DOHH2 (cell line): ENCODE measurements around the gene B3GNT8.

Source experiments
- H3F3A ChIP-seq: fragments of 200-600 bp; sonication (generic), shearing (Covaris generic); 2 replicates; pipeline ENCODE4 v1.6.0; 2016; ENCODE audit warnings: antibody characterized with exemption, mild to moderate bottlenecking; ENCODE audit not compliant: control insufficient read depth, insufficient read depth
- H3K27ac ChIP-seq: fragments of 200-600 bp; sonication (generic); 2 replicates; pipeline ENCODE4 v1.5.1; 2014; ENCODE audit warnings: low read depth, mild to moderate bottlenecking, low read length, moderate library complexity
- H3K27me3 ChIP-seq: fragments of 200-600 bp; sonication (generic); 2 replicates; pipeline ENCODE4 v1.6.1; 2014; ENCODE audit warnings: mild to moderate bottlenecking, low read length, mixed read lengths; ENCODE audit not compliant: control insufficient read depth
- H3K36me3 ChIP-seq: fragments of 200-600 bp; sonication (generic); 2 replicates; pipeline ENCODE4 v1.6.1; 2014; ENCODE audit warnings: mild to moderate bottlenecking, low read length, moderate library complexity, mixed read lengths; ENCODE audit not compliant: control insufficient read depth
- H3K4me1 ChIP-seq: fragments of 200-600 bp; sonication (generic); 2 replicates; pipeline ENCODE4 v1.6.1; 2014; ENCODE audit warnings: mild to moderate bottlenecking, low read length, mixed read lengths; ENCODE audit not compliant: control insufficient read depth
- H3K4me2 ChIP-seq: fragments of 200-600 bp; sonication (generic); 2 replicates; pipeline ENCODE4 v1.6.0; 2014; ENCODE audit warnings: mild to moderate bottlenecking, low read length, moderate library complexity
- H3K4me3 ChIP-seq: fragments of 200-600 bp; sonication (generic); 2 replicates; pipeline ENCODE4 v1.5.1; 2014; ENCODE audit warnings: mild to moderate bottlenecking, low read length, mixed read lengths
- H3K79me2 ChIP-seq: fragments of 200-600 bp; sonication (generic); 2 replicates; pipeline ENCODE4 v1.6.1; 2014; ENCODE audit warnings: mild to moderate bottlenecking, low read length, mixed read lengths; ENCODE audit not compliant: control insufficient read depth
- H3K9me2 ChIP-seq: fragments of 200-600 bp; sonication (generic); replicated peaks from 2 replicates; pipeline ENCODE4 v1.6.1; 2014; ENCODE audit warnings: mild to moderate bottlenecking, low read length, mixed read lengths; ENCODE audit not compliant: control insufficient read depth
- H3K9me3 ChIP-seq: fragments of 200-600 bp; sonication (generic); 2 replicates; pipeline ENCODE4 v1.6.1; 2014; ENCODE audit warnings: antibody characterized with exemption, low read length, mixed read lengths; ENCODE audit not compliant: control insufficient read depth, insufficient read depth
- H4K20me1 ChIP-seq: fragments of 200-600 bp; sonication (generic); 2 replicates; pipeline ENCODE4 v1.6.0; 2014; ENCODE audit warnings: low read depth, mild to moderate bottlenecking, antibody characterized with exemption, low read length, moderate library complexity; ENCODE audit not compliant: control insufficient read depth, insufficient read depth
- EZH2phosphoT487 ChIP-seq: fragments of 200-600 bp; sonication (generic); IDR thresholded peaks from 2 replicates; pipeline ENCODE4 v1.6.1; 2017; ENCODE audit warnings: borderline replicate concordance, mild to moderate bottlenecking, antibody characterized with exemption, low read length, moderate library complexity, mixed read lengths
- TF ChIP-seq, protein P1 (sequence below): fragments of 200-600 bp; sonication (generic); IDR thresholded peaks from one replicate; pipeline ENCODE4 v1.5.1; 2014; ENCODE audit warnings: antibody characterized with exemption, mild to moderate bottlenecking, low read depth, low read length; ENCODE audit not compliant: poor library complexity, severe bottlenecking

B3GNT8 gene

GRCh38 chr19:41377977-41378709 lies 49.0 kb downstream of the B3GNT8 start:
- H3K4me2 ChIP-seq, result peak overlapping the region; percentile 41
- H3K9me3 ChIP-seq, result no peaks in the 10 kb centered on the region
- no peaks in the 10 kb centered on the region for H3K79me2 ChIP-seq
- H3K4me3 ChIP-seq, result no peak overlapping the region
- H3K27me3 ChIP-seq, result no peaks in the 10 kb centered on the region
- peaks cover 3% of the 10 kb centered on the region for H3F3A ChIP-seq
- H3K4me1 ChIP-seq, result peaks cover 11% of the 10 kb centered on the region
- TF ChIP-seq, protein P1, sequence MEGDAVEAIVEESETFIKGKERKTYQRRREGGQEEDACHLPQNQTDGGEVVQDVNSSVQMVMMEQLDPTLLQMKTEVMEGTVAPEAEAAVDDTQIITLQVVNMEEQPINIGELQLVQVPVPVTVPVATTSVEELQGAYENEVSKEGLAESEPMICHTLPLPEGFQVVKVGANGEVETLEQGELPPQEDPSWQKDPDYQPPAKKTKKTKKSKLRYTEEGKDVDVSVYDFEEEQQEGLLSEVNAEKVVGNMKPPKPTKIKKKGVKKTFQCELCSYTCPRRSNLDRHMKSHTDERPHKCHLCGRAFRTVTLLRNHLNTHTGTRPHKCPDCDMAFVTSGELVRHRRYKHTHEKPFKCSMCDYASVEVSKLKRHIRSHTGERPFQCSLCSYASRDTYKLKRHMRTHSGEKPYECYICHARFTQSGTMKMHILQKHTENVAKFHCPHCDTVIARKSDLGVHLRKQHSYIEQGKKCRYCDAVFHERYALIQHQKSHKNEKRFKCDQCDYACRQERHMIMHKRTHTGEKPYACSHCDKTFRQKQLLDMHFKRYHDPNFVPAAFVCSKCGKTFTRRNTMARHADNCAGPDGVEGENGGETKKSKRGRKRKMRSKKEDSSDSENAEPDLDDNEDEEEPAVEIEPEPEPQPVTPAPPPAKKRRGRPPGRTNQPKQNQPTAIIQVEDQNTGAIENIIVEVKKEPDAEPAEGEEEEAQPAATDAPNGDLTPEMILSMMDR, result peak; percentile 65
- TF ChIP-seq EZH2phosphoT487, result no peak
- H3K36me3 ChIP-seq, result no peaks in the 10 kb centered on the region
- no peak overlapping the region for H3K27ac ChIP-seq
- no peaks in the 10 kb centered on the region for H4K20me1 ChIP-seq
- H3K9me2 ChIP-seq, result no peaks in the 10 kb centered on the region

GRCh38 chr19:41376998-41377365 lies 50.2 kb downstream of the B3GNT8 start:
- Histone ChIP-seq H3K36me3 (no peaks in the 10 kb centered on the region), H4K20me1 (no peaks in the 10 kb centered on the region), H3K4me2 (no peak overlapping the region), H3K9me2 (no peaks in the 10 kb centered on the region), H3F3A (peaks cover 3% of the 10 kb centered on the region), H3K27ac (no peak overlapping the region), H3K27me3 (no peaks in the 10 kb centered on the region), H3K9me3 (no peaks in the 10 kb centered on the region), H3K4me3 (no peak overlapping the region), H3K79me2 (no peaks in the 10 kb centered on the region), H3K4me1 (peaks cover 11% of the 10 kb centered on the region)
- TF ChIP-seq, protein P1, result no peak
- TF ChIP-seq EZH2phosphoT487, result no peak

GRCh38 chr19:41376241-41376997 lies 50.8 kb downstream of the B3GNT8 start, which contains the start of gene TMEM91:
TSS of gene TMEM91 (plus strand) at chr19:41376533. CDS start at chr19:41378310, 1,777 bp downstream.
- Histone ChIP-seq H3K9me3 (no peaks in the 10 kb centered on the region), H3K27ac (no peak within 1 kb of the TSS), H4K20me1 (no peaks in the 10 kb centered on the region), H3K79me2 (no peaks in the 10 kb centered on the region), H3K4me2 (no peak within 1 kb of the TSS), H3K4me3 (no peak within 1 kb of the TSS), H3K4me1 (peaks cover 11% of the 10 kb centered on the region), H3F3A (peaks cover 3% of the 10 kb centered on the region), H3K27me3 (no peaks in the 10 kb centered on the region), H3K9me2 (no peaks in the 10 kb centered on the region), H3K36me3 (no peaks in the 10 kb centered on the region)
- no peak for TF ChIP-seq EZH2phosphoT487
